ENCODE results near the gene RAB6A.

RAB6A gene

DNA sequence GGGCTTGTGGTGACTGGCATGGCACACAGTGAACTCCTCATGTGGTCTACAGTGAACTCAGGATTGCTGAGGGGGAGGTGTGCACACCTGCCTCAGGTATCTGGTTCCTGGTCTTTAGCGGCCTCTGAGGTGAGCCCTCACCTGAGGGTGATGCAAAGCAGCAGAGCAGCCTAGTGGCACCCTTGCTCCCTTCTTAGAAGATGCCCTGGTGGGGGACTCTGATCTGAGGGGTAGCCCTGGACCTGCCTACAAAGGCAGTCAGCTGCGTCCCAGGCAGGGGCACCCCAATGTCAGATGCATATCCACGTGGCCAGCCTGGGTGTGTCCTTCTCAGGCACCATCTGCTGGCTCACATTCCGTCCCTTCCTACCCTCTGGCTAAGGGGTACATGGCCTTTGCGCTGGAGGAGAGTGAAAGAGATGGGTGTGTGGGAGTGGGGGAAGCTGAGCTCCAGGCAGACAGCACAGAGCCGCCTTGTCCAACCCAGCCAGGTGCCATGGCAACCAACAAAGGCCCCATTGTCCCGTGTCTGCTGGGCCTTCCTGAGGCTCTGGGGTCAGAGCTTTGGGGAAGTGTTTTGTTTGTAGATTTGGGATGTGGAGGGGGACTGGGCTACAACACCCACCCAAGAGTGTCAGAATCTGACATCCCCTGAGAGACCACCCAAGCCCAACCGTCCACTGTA lies 108.7 kb downstream of the RAB6A start:
- no peak for DNase-seq

DNA sequence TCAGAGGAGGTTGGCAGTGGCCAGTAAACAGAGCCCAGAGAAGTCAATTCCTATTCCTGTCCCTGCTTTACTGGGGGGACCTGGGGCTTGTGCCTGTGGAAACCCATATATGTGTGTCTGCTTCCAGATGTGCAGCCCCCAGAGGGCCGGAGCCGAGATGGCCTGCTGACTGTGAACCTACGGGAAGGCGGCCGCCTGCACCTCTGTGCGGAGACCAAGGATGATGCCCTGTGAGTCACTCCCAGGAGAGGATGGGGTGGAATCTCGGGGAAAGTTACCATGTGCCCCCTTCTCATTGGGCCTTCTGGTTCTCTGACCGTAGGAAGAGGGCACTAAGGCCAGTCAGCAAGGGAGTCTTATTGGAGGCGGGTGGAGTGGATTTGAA lies 109.2 kb downstream of the RAB6A start:
- no peak for DNase-seq

- no peak for DNase-seq
Measured at GRCh38 chr11:73651252-73651651, 109.6 kb downstream of the RAB6A start.

- DNase-seq, result no peak
Measured at GRCh38 chr11:73650400-73650799, 110.5 kb downstream of the RAB6A start.

DNA sequence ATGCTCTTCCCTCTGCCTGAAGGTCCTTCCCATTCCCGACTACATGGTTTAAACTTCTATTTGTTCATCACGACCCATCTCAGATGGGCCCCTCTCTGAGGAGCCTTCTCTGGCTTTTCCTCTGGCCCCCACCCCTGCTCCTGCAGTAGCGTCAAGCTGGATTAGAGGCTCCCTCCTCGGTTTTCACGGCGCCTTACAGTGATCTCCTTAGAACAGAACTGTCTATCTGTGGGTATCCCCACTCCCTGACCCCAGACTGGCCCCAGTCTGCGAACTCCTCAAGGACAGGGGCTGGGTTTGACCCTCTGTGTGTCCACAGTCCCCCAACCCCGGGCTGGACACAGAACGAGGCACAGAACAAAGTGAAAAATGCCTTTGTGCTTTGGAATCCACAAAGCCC lies 111.7 kb downstream of the RAB6A start:
- no peak for DNase-seq

GRCh38 chr11:73648571-73649046 lies 112.3 kb downstream of the RAB6A start:
- no peak for DNase-seq

- no peak for DNase-seq
Measured at GRCh38 chr11:73648121-73648520, 112.8 kb downstream of the RAB6A start.

DNA sequence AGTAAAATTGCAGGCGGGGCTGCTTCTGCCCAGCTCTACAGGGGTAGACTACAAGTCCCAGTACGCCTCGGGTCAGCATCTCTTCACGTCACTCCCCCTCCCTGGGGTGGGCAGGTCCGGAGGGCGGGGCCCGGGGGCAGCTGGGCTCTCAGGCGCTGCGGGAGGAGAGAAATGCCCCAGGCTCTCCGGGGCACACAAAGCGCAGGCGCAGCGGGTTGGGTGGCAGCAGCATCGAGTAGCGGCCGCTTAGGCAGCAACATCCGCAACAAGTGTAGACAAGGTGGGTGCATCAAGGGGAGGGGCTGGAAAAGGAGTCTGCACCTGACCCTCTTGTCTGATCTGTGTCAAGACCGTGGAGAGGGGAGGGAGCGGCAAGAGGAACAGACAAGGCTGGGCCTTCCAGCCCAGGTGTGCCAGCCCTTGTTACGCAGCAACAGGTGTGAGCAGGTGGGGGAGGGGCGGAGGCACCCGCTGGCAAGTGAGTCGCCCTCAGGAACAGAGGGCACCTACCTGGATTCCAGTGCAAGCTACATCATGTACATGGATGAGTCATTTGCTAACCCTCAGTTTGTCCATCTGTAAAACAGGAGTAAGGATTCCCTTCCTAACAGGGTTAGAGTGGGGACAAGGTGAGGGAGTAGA lies 113.3 kb downstream of the RAB6A start:
- peak; percentile 98 for DNase-seq

GRCh38 chr11:73645972-73646631 lies 114.8 kb downstream of the RAB6A start, which contains the start of gene PLEKHB1:
PLEKHB1 (plus strand) TSS chr11:73646581; CDS start chr11:73646609, 28 bp downstream.
- peak; percentile 13 for DNase-seq

DNA sequence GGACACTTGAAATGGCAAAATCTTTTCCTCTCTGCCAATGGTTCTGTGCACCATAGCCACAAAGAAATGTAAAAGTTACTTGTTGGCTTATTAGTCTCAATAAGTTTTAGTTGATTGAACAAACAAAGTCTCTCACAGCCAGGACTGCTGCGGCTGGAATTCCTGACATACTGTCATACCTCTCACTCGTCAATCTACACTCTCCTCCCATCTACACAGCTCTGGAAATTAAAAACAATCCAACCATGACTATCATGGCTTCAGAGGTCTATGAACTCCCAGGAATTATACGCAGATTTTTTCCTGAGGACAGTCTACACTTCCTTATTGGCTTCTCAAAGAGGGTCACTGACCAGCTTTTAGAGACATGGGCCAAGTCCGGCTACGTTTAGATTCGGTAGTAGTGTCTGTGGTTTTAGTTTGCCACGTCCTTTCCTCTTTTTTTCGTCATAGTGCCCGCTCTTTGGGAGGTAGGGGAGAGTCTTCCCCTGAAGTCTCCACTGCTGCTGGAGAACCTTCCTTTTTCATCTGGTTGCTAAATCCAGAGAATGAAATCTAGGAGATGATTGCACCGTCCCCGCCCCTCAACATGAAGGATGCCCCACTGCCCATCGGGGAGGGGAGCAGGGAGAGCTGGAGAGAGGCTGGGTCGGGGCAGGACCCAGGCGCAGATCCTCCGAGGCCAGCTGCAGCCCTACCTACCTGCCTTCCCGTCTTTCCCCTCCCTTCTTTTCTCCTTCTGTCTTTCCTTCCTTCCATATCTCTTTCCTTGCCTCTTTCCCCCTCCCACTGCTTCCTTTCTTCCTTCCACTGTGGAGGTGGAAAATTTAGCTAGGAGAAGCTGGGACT lies 115.5 kb downstream of the RAB6A start:
- DNase-seq, result peak; percentile 1

DNA sequence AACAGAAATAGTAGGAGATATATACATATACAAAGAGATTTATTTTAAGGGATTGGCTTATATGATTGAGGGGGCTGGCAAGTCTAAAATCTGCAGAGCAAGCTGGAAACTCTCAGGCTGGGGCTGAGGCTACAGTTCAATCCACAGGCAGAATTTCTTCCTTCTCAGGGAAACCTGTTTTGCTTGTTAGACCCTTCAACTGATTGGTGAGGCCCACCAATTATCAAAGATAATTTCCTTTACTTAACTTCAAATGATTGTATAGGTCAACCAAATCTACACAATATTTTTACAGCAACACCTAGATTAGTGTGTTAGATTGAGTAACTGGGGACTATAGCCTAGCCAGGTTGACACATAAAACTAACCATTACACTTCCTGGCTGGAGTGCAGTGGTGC lies 119.2 kb downstream of the RAB6A start:
- DNase-seq, result no peak

GRCh38 chr11:73640592-73640991 lies 120.3 kb downstream of the RAB6A start:
- no peak for DNase-seq

DNA sequence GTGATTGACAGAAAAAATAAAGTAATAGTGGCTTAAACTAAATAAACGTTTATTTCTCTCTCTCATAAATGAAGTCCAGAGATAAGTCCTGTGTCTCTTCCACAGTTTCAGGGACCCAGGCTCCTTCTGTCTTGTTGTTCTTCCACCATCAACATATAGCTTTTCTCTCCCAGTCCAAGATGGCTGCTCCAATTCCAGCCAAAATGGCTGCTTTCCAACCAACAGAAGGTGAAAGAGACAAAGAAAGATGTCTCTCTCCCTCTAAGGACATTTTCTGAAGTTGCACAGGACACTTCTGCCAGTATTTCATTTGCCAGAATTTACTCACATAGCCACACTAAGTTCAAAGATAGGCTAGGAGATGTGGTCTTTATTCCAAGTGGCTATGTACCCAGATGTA lies 123.9 kb downstream of the RAB6A start:
- DNase-seq, result no peak

GRCh38 chr11:73636249-73636648 lies 124.6 kb downstream of the RAB6A start:
- DNase-seq, result no peak

- no peak for DNase-seq
Measured at GRCh38 chr11:73635721-73636120, 125.2 kb downstream of the RAB6A start.

GRCh38 chr11:73633999-73634398 lies 126.9 kb downstream of the RAB6A start:
- no peak for DNase-seq

- no peak for DNase-seq
Measured at GRCh38 chr11:73632996-73633395, 127.9 kb downstream of the RAB6A start.

- no peak for DNase-seq
Measured at GRCh38 chr11:73629907-73630306, 131.0 kb downstream of the RAB6A start.

DNA sequence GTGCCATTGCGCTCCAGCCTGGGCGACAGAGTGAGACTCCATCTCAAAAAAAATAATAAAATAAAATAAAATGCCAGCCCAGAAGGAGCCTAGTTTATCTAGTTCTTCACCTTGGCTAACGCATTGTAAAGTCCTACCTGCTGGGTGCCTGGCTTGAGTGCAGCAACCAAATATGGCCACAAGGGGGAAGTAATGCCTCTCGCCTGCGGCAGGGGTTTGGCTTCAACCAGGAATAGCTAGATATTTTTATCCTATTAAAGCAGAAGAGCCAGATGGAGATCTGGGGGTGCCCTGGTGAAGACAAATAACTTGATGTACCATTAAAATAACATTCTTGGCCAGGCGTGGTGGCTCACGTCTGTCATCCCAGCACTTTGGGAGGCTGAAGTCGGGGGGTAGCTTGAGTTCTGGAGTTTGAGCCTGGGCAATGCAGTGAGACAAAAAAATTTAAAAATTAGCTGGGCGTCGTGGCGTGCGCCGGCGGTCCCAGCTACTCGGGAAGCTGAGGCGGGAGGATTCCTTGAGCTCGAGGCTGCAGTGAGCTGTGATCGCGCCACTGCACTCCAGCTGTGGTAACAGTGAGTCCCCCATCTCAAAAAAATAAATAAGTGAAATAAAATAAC lies 135.1 kb downstream of the RAB6A start:
- peak; percentile 82 for DNase-seq

Measured in 8988T (cell line).